Neural cell (in vitro differentiated cells): ENCODE data around the gene CHD8. TPM values are rescaled to one million over a fixed set of nuclear protein-coding genes. Genes with fewer than 3 reads are reported as not detected.

Source experiments
- H2AFZ ChIP-seq: fragments of 200-600, 300-800 bp; sonication (generic), shearing (Covaris generic); 2 replicates; pipeline ENCODE4 v1.6.0; 2014; ENCODE audit warnings: low read depth, mild to moderate bottlenecking, antibody characterized with exemption, low read length, moderate library complexity
- H3F3A ChIP-seq: fragments of 200-600 bp; shearing (Covaris generic); 2 replicates; pipeline ENCODE4 v1.6.1; 2016; ENCODE audit warnings: mild to moderate bottlenecking, moderate library complexity, mixed read lengths, antibody characterized with exemption, low read length; ENCODE audit not compliant: insufficient read depth, poor library complexity, severe bottlenecking
- H3K27ac ChIP-seq: fragments of 200-600, 300-800 bp; sonication (generic), shearing (Covaris generic); 2 replicates; pipeline ENCODE4 v1.5.1; 2014; ENCODE audit warnings: mild to moderate bottlenecking, low read length, moderate library complexity
- H3K27me3 ChIP-seq: fragments of 300-800, 200-600 bp; sonication (generic), shearing (Covaris generic); 2 replicates; pipeline ENCODE4 v1.6.0; 2014; ENCODE audit warnings: mild to moderate bottlenecking, low read depth, low read length, moderate library complexity; ENCODE audit not compliant: insufficient read depth
- H3K36me3 ChIP-seq: fragments of 300-800, 200-600 bp; sonication (generic), shearing (Covaris generic); 2 replicates; pipeline ENCODE4 v1.5.1; 2014; ENCODE audit warnings: mild to moderate bottlenecking, antibody characterized with exemption, low read length, moderate library complexity; ENCODE audit not compliant: insufficient read depth
- H3K4me2 ChIP-seq: fragments of 300-800, 200-600 bp; sonication (generic), shearing (Covaris generic); 2 replicates; pipeline ENCODE4 v1.6.0; 2014; ENCODE audit warnings: mild to moderate bottlenecking, low read length
- H3K4me3 ChIP-seq: fragments of 300-800, 200-600 bp; sonication (generic), shearing (Covaris generic); 2 replicates; pipeline ENCODE4 v1.5.1; 2014; ENCODE audit warnings: mild to moderate bottlenecking, low read length, moderate library complexity
- H3K79me2 ChIP-seq: fragments of 200-600 bp; shearing (Covaris generic); replicated peaks from 2 replicates; pipeline ENCODE4 v1.6.0; 2014; ENCODE audit warnings: mild to moderate bottlenecking, low read length, moderate library complexity; ENCODE audit not compliant: insufficient read depth
- H3K9ac ChIP-seq: fragments of 300-800, 200-600 bp; sonication (generic), shearing (Covaris generic); 2 replicates; pipeline ENCODE4 v1.6.1; 2016; ENCODE audit warnings: mild to moderate bottlenecking, low read length, mixed read lengths
- H3K9me2 ChIP-seq: fragments of 200-600 bp; shearing (Covaris generic); 2 replicates; pipeline ENCODE4 v1.6.1; 2016; ENCODE audit warnings: mild to moderate bottlenecking, low read length, mixed read lengths; ENCODE audit not compliant: insufficient read depth
- H3K9me3 ChIP-seq: fragments of 200-600, 300-800 bp; sonication (generic), shearing (Covaris generic); 2 replicates; pipeline ENCODE4 v1.6.1; 2016; ENCODE audit warnings: mild to moderate bottlenecking, mixed run types, low read length, moderate library complexity, mixed read lengths
- H4K20me1 ChIP-seq: fragments of 200-600 bp; shearing (Covaris generic); 2 replicates; pipeline ENCODE4 v1.6.1; 2016; ENCODE audit warnings: mild to moderate bottlenecking, mixed run types; ENCODE audit not compliant: insufficient read depth
- CTCF ChIP-seq: fragments of 450-650 bp; IDR thresholded peaks from 2 replicates; pipeline ENCODE4 v1.5.1; 2014; ENCODE audit warnings: antibody characterized with exemption, mild to moderate bottlenecking, moderate library complexity; ENCODE audit not compliant: poor library complexity, severe bottlenecking
- EP300 ChIP-seq: fragments of 450-650 bp; conservative IDR thresholded peaks from 2 replicates; pipeline ENCODE4 v1.6.1; 2014; ENCODE audit warnings: antibody characterized with exemption, mild to moderate bottlenecking, moderate library complexity; ENCODE audit not compliant: poor library complexity, severe bottlenecking
- EZH2 ChIP-seq: fragments of 200-600, 300-800 bp; shearing (Covaris generic), sonication (generic); IDR thresholded peaks from 2 replicates; pipeline ENCODE4 v1.6.1; 2014; ENCODE audit warnings: antibody characterized with exemption, low read length, borderline replicate concordance, mild to moderate bottlenecking; ENCODE audit not compliant: insufficient read depth, poor library complexity, severe bottlenecking
- MXI1 ChIP-seq: fragments of 450-650 bp; conservative IDR thresholded peaks from 2 replicates; pipeline ENCODE4 v1.6.1; 2014; ENCODE audit warnings: antibody characterized with exemption, mild to moderate bottlenecking; ENCODE audit not compliant: poor library complexity, severe bottlenecking
- POLR2AphosphoS5 ChIP-seq: IDR thresholded peaks from 2 replicates; pipeline ENCODE4 v1.6.1; 2012
- RAD21 ChIP-seq: fragments of 450-650 bp; conservative IDR thresholded peaks from 2 replicates; pipeline ENCODE4 v1.6.1; 2014; ENCODE audit warnings: antibody characterized with exemption, mild to moderate bottlenecking, moderate library complexity
- SMC3 ChIP-seq: fragments of 450-650 bp; conservative IDR thresholded peaks from 2 replicates; pipeline ENCODE4 v1.6.1; 2014; ENCODE audit warnings: antibody characterized with exemption, mild to moderate bottlenecking, moderate library complexity; ENCODE audit not compliant: poor library complexity
- TAF1 ChIP-seq: IDR thresholded peaks from 2 replicates; pipeline ENCODE4 v1.6.1; 2012; ENCODE audit warnings: low read depth
- polyA plus RNA-seq: library from polyadenylated mRNA; depleted of rRNA; stranded (reverse); fragments of >200 nt; gene quantifications from 2 replicates; pipeline ENCODE4 v1.2.3, GENCODE V29; 2014
- TF ChIP-seq, protein P1 (sequence below): IDR thresholded peaks from 2 replicates; pipeline ENCODE4 v1.6.1; 2012; ENCODE audit warnings: borderline replicate concordance

CHD8 gene
- polyA plus RNA-seq, 1 donor from 2014 or later: 44.1 TPM

DNA sequence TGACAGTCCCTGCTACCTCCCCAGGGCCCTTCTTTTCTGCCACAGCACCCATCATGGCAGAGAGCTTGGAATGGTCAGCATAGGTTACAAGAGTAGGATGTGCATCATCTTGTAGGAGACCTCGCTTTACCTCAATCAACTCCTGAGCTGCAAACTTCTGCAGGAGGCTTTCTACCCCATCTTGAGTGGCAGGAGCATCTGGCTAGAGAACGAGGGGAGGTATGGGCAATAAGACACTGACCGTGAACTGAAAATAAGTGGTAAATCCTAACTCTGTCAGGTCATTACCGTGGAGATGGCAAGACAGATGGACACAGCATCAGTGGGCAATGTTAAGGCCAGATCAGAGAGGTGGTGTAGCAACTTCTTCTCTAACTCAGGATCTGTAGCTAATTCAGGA lies 47.5 kb upstream of the CHD8 start:
- no peak overlapping the region for H3K27ac ChIP-seq

GRCh38 chr14:21501568-21501967 lies 45.6 kb upstream of the CHD8 start:
- Histone ChIP-seq H3K9me2 (no peaks in the 10 kb centered on the region), H3K79me2 (peaks cover 6% of the 10 kb centered on the region), H3K4me2 (no peak overlapping the region), H3K4me3 (no peak overlapping the region), H3K9ac (no peak overlapping the region), H3K9me3 (no peaks in the 10 kb centered on the region), H3K36me3 (peaks cover 10% of the 10 kb centered on the region), H2AFZ (no peak overlapping the region), H3K27me3 (no peaks in the 10 kb centered on the region), H3K27ac (no peak overlapping the region), H4K20me1 (no peaks in the 10 kb centered on the region), H3F3A (no peaks in the 10 kb centered on the region)
- TF ChIP-seq, protein P1, sequence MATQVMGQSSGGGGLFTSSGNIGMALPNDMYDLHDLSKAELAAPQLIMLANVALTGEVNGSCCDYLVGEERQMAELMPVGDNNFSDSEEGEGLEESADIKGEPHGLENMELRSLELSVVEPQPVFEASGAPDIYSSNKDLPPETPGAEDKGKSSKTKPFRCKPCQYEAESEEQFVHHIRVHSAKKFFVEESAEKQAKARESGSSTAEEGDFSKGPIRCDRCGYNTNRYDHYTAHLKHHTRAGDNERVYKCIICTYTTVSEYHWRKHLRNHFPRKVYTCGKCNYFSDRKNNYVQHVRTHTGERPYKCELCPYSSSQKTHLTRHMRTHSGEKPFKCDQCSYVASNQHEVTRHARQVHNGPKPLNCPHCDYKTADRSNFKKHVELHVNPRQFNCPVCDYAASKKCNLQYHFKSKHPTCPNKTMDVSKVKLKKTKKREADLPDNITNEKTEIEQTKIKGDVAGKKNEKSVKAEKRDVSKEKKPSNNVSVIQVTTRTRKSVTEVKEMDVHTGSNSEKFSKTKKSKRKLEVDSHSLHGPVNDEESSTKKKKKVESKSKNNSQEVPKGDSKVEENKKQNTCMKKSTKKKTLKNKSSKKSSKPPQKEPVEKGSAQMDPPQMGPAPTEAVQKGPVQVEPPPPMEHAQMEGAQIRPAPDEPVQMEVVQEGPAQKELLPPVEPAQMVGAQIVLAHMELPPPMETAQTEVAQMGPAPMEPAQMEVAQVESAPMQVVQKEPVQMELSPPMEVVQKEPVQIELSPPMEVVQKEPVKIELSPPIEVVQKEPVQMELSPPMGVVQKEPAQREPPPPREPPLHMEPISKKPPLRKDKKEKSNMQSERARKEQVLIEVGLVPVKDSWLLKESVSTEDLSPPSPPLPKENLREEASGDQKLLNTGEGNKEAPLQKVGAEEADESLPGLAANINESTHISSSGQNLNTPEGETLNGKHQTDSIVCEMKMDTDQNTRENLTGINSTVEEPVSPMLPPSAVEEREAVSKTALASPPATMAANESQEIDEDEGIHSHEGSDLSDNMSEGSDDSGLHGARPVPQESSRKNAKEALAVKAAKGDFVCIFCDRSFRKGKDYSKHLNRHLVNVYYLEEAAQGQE: no peak
- TF ChIP-seq EP300: no peak
- TF ChIP-seq CTCF: no peak
- no peak for TF ChIP-seq EZH2
- TF ChIP-seq TAF1: no peak
- TF ChIP-seq RAD21: no peak
- no peak for TF ChIP-seq MXI1
- TF ChIP-seq SMC3: no peak
- TF ChIP-seq POLR2AphosphoS5: no peak

More for the DNA sequence above, 47.5 kb upstream of the CHD8 start:
- peaks cover 4% of the 10 kb centered on the region for H3K36me3 ChIP-seq
- H3K4me3 ChIP-seq: no peak overlapping the region
- H4K20me1 ChIP-seq: no peaks in the 10 kb centered on the region
- no peak overlapping the region for H3K4me2 ChIP-seq
- TF ChIP-seq EZH2 (no peak), POLR2AphosphoS5 (peak; percentile 7), CTCF (no peak)
- TF ChIP-seq, protein P1: no peak
- no peak overlapping the region for H2AFZ ChIP-seq
- H3K9me2 ChIP-seq: no peaks in the 10 kb centered on the region
- no peak overlapping the region for H3K9ac ChIP-seq
- H3K79me2 ChIP-seq: peaks cover 20% of the 10 kb centered on the region
- H3F3A ChIP-seq: no peaks in the 10 kb centered on the region
- no peaks in the 10 kb centered on the region for H3K27me3 ChIP-seq
- no peaks in the 10 kb centered on the region for H3K9me3 ChIP-seq
